ENCODE measurements around the gene RETNLB.

DNA sequence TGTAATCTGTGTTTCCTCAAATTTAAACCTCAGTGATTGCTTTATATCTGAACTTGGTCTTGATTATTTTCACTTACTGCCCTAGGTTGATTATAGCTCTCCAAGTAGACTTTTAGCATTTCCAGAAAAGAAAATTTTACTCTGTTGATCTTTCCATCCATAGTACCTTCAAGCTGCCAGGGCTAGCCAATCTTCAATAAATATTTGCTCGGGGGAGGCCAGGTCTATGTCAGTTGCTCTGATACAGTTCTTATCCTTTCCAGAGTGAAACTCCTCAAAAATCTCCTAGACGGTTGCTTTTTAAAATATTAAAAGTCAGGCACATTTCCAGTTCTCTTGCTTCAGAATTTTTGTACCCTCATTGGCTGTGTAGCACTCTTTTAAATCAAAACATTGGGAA, 38.8 kb downstream of the RETNLB start:
- TF ChIP-seq ESRRA (CRISPR knock-in tag; IDR thresholded peaks at IDR 0.05; ENCODE audit: borderline replicate concordance): no peak
- no peak for TF ChIP-seq CTCF (IDR thresholded peaks at IDR 0.05)
- TF ChIP-seq, protein P1, sequence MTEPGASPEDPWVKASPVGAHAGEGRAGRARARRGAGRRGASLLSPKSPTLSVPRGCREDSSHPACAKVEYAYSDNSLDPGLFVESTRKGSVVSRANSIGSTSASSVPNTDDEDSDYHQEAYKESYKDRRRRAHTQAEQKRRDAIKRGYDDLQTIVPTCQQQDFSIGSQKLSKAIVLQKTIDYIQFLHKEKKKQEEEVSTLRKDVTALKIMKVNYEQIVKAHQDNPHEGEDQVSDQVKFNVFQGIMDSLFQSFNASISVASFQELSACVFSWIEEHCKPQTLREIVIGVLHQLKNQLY (CRISPR knock-in tag; IDR thresholded peaks at IDR 0.05): no peak
- TF ChIP-seq, protein P2, sequence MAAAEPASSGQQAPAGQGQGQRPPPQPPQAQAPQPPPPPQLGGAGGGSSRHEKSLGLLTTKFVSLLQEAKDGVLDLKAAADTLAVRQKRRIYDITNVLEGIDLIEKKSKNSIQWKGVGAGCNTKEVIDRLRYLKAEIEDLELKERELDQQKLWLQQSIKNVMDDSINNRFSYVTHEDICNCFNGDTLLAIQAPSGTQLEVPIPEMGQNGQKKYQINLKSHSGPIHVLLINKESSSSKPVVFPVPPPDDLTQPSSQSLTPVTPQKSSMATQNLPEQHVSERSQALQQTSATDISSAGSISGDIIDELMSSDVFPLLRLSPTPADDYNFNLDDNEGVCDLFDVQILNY (CRISPR knock-in tag; IDR thresholded peaks at IDR 0.05): no peak
